MM.1S (cell line): ENCODE measurements around the gene LYRM9.
"Not testable (repeated sequence)": the region's sequence is repeated elsewhere in the genome, so short reads cannot be mapped to it uniquely, and the experiment has no call there.

Experiments used
- EZH2 ChIP-seq: fragments of 300-600 bp; sonication (generic); optimal IDR thresholded peaks from 2 replicates; pipeline ENCODE3; 2017; ENCODE audit warnings: low read depth, mild to moderate bottlenecking, antibody characterized with exemption, low read length, mixed read lengths
- EZH2phosphoT487 ChIP-seq: fragments of 300-600 bp; sonication (generic); IDR thresholded peaks from 2 replicates; pipeline ENCODE4 v1.6.1; 2018; ENCODE audit warnings: antibody characterized with exemption, low read length
- TF ChIP-seq, protein P1 (sequence below): fragments of 300-600 bp; sonication (generic); IDR thresholded peaks from 2 replicates; pipeline ENCODE4 v1.5.1; 2016; ENCODE audit warnings: antibody characterized with exemption, low read length, mixed read lengths

DNA sequence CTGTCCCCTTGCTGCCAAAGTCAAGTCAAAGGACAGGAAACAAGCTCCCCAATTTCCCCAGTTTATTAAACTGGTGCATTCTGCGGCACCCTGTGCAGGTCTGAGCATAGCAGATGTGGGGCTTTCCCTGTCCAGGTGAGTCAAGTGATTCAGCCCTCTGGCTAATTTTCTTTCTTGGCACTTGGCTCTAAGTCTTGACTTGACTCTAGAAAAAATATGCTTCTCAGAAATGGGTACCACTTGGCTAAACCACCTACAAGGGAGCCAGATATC lies 52.8 kb downstream of the LYRM9 start:
- TF ChIP-seq, protein P1, sequence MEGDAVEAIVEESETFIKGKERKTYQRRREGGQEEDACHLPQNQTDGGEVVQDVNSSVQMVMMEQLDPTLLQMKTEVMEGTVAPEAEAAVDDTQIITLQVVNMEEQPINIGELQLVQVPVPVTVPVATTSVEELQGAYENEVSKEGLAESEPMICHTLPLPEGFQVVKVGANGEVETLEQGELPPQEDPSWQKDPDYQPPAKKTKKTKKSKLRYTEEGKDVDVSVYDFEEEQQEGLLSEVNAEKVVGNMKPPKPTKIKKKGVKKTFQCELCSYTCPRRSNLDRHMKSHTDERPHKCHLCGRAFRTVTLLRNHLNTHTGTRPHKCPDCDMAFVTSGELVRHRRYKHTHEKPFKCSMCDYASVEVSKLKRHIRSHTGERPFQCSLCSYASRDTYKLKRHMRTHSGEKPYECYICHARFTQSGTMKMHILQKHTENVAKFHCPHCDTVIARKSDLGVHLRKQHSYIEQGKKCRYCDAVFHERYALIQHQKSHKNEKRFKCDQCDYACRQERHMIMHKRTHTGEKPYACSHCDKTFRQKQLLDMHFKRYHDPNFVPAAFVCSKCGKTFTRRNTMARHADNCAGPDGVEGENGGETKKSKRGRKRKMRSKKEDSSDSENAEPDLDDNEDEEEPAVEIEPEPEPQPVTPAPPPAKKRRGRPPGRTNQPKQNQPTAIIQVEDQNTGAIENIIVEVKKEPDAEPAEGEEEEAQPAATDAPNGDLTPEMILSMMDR, result not testable (repeated sequence)
- TF ChIP-seq EZH2phosphoT487, EZH2: not testable (repeated sequence)
